T-cell (primary cell): ENCODE data around the gene SUPT3H. TPM values are rescaled to one million over a fixed set of nuclear protein-coding genes. Genes with fewer than 3 reads are reported as not detected.

Experiments
- ATAC-seq, 4 experiments: fragments of 200-7000 bp in 3 of 4; fragments of 150-1000 bp in 1 of 4; cut with Tn5 transposase; replicated peaks in 1 of 4; 1 replicate in 3 of 4; 2 replicates in 1 of 4; pipeline ENCODE4 v1.10.0; 2021; ENCODE audit warnings: moderate library complexity in 3 of 4, mild to moderate bottlenecking in 2 of 4, moderate number of reproducible peaks in 1 of 4
- CTCF ChIA-PET, 2 donors: fragments of 300-600 bp; sonication (Branson Sonifier 250); formaldehyde crosslinking; loops; one replicate each; lab custom pipeline; 2022; ENCODE audit warnings: antibody characterized with exemption in 2 of 2; lab: Charles Lee
- POLR2A ChIA-PET, 2 donors: fragments of 300-600 bp; sonication (Branson Sonifier 250); formaldehyde crosslinking; loops; one replicate each; lab custom pipeline; 2022; ENCODE audit warnings: antibody characterized with exemption in 2 of 2; lab: Charles Lee
- DNase-seq, 35 experiments: peaks; one replicate each; pipeline versions ENCODE4 v3.0.0 to v3.0.0-alpha.2; 2013 to 2023
- H3K27ac ChIP-seq: one replicate; pipeline ENCODE4 v1.5.1; 2013; ENCODE audit warnings: low read length
- H3K27me3 ChIP-seq, 2 experiments: replicated peaks in 1 of 2; 1 replicate in 1 of 2; 2 replicates in 1 of 2; pipeline versions ENCODE4 v1.6.1 to v1.7.0; 2013; ENCODE audit warnings: low read length in 1 of 2, mixed read lengths in 1 of 2; ENCODE audit not compliant: control insufficient read depth in 2 of 2, insufficient read depth in 2 of 2; ENCODE audit errors: extremely low read depth in 1 of 2
- H3K36me3 ChIP-seq, 2 donors: 1 replicate in 1 of 2; 2 replicates in 1 of 2; pipeline versions ENCODE4 v1.6.1 to v1.7.0; 2013; ENCODE audit warnings: low read length in 1 of 2; ENCODE audit not compliant: control insufficient read depth in 2 of 2, insufficient read depth in 1 of 2; ENCODE audit errors: extremely low read depth in 1 of 2
- H3K4me1 ChIP-seq, 2 experiments: 1 replicate in 1 of 2; 2 replicates in 1 of 2; pipeline versions ENCODE4 v1.6.1 to v1.7.0; 2013; ENCODE audit warnings: low read length in 2 of 2, mixed read lengths in 1 of 2; ENCODE audit not compliant: insufficient read depth in 2 of 2, control insufficient read depth in 1 of 2; ENCODE audit errors: extremely low read depth in 1 of 2
- H3K4me3 ChIP-seq, 2 donors: 1 replicate in 1 of 2; 2 replicates in 1 of 2; pipeline versions ENCODE4 v1.5.1 to v1.7.0; 2013; ENCODE audit warnings: mild to moderate bottlenecking in 2 of 2, low read length in 1 of 2, moderate library complexity in 1 of 2; ENCODE audit not compliant: control insufficient read depth in 1 of 2; ENCODE audit errors: extremely low read depth in 1 of 2
- H3K9me3 ChIP-seq: 2 replicates; pipeline ENCODE4 v1.7.0; 2013
- H3K27ac Mint-ChIP-seq, 2 donors: one replicate each; pipeline ENCODE4 v1.8.0; 2020 to 2021; ENCODE audit warnings: mild to moderate bottlenecking in 2 of 2, mixed read lengths in 2 of 2
- H3K27me3 Mint-ChIP-seq, 2 donors: one replicate each; pipeline ENCODE4 v1.8.0; 2021 to 2022; ENCODE audit warnings: mixed read lengths in 2 of 2
- H3K36me3 Mint-ChIP-seq: one replicate; pipeline ENCODE4 v1.8.0; 2021; ENCODE audit warnings: mixed read lengths
- H3K4me1 Mint-ChIP-seq, 3 donors: one replicate each; pipeline ENCODE4 v1.8.0; 2020 to 2022; ENCODE audit warnings: mixed read lengths in 3 of 3, mild to moderate bottlenecking in 1 of 3
- H3K4me3 Mint-ChIP-seq, 3 donors: one replicate each; pipeline ENCODE4 v1.8.0; 2020 to 2022; ENCODE audit warnings: mild to moderate bottlenecking in 3 of 3, mixed read lengths in 3 of 3, moderate library complexity in 3 of 3
- H3K9me3 Mint-ChIP-seq, 3 donors: one replicate each; pipeline ENCODE4 v1.8.0; 2020 to 2022; ENCODE audit warnings: mixed read lengths in 3 of 3
- WGBS: methylation state at CpG from one replicate; pipeline ENCODE4 v1.1.5; 2013; ENCODE audit warnings: missing lambda C conversion rate; ENCODE audit not compliant: insufficient coverage; 5-methylcytosine and 5-hydroxymethylcytosine counted together
- total RNA-seq, 35 experiments: library from RNA in 6 of 35; stranded (reverse) in 6 of 35; fragments of 120-200 nt in 1 of 35; gene quantifications; one replicate each; pipeline versions ENCODE4 v1.2.1 to v1.2.4 and lab custom pipeline; 2013 to 2026

Gene SUPT3H
- total RNA-seq, 5 donors from 2014 or later (not counting 1 experiment from before 2014, with no cell fraction given) = 9.3 to 12.9 (median 10.7) TPM

DNA sequence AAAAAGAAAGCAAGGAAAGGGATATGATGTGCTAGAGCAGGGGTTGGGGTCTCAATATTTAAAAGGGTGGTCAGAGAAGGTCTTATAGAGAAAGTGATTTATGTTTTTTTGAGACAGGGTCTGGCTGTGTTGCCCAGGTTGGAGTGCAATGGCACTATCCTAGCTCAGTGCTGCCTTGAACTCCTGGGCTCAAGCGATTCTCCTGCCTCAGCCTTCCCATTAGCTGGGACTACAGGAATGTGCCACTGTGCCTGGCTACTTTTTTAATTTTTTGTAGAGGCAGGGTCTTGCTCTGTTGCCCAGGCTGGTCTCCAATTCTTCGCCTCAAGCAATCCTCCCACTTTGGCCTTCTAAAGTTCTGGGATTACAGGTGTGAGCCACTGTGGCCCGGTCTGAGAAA is 557.0 kb downstream of the SUPT3H start:
- DNase-seq = no peak
- no peak overlapping the region for H3K4me3 ChIP-seq
- H3K27ac ChIP-seq = no peak overlapping the region
- no peak for ATAC-seq
- no peaks in the 10 kb centered on the region for H3K4me1 ChIP-seq
- POLR2A ChIA-PET = no interaction called here
- CTCF ChIA-PET = no interaction called here
- no peak overlapping the region for H3K27ac Mint-ChIP-seq
- H3K27me3 ChIP-seq = no peaks in the 10 kb centered on the region
- peaks cover 0 to 7% of the 10 kb centered on the region in 2 donors for H3K36me3 ChIP-seq
- H3K27me3 Mint-ChIP-seq = no peaks in the 10 kb centered on the region
- H3K9me3 Mint-ChIP-seq = peaks cover 0 to 9% (median 2%) of the 10 kb centered on the region in 3 donors
- no peak overlapping the region for H3K4me3 Mint-ChIP-seq
- no peaks in the 10 kb centered on the region for H3K9me3 ChIP-seq
- H3K4me1 Mint-ChIP-seq = no peaks in the 10 kb centered on the region
- WGBS = no CpG with 5 or more reads among the region's 3 CpGs
- H3K36me3 Mint-ChIP-seq = peaks cover 34% of the 10 kb centered on the region

- ChIA-PET CTCF (no interaction called here), POLR2A (no interaction called here)
- Histone ChIP-seq H3K4me1 (no peaks in the 10 kb centered on the region), H3K36me3 (peaks cover 0 to 7% of the 10 kb centered on the region in 2 donors), H3K9me3 (no peaks in the 10 kb centered on the region), H3K4me3 (no peak overlapping the region), H3K27ac (no peak overlapping the region), H3K27me3 (no peaks in the 10 kb centered on the region)
- Mint-ChIP-seq H3K27me3 (no peaks in the 10 kb centered on the region), H3K36me3 (peaks cover 29% of the 10 kb centered on the region), H3K4me1 (no peaks in the 10 kb centered on the region), H3K4me3 (no peak overlapping the region), H3K27ac (no peak overlapping the region), H3K9me3 (peaks cover 0 to 9% (median 2%) of the 10 kb centered on the region in 3 donors)
- DNase-seq (no peak), ATAC-seq (no peak)
- WGBS = 100% methylated on average over 1 of the region's 2 CpGs
These were observed 557.4 kb downstream of the SUPT3H start for GRCh38 chr6:44820321-44820720.

- H3K27ac Mint-ChIP-seq = no peak overlapping the region
- Histone ChIP-seq H3K9me3 (no peaks in the 10 kb centered on the region), H3K4me3 (no peak overlapping the region), H3K27ac (no peak overlapping the region), H3K4me1 (peaks cover 3 to 11% of the 10 kb centered on the region in 2 experiments), H3K36me3 (no peaks in the 10 kb centered on the region), H3K27me3 (no peaks in the 10 kb centered on the region)
- H3K36me3 Mint-ChIP-seq = peaks cover 18% of the 10 kb centered on the region
- H3K4me3 Mint-ChIP-seq = no peak overlapping the region
- peaks cover 20 to 28% (median 21%) of the 10 kb centered on the region in 3 donors for H3K4me1 Mint-ChIP-seq
- DNase-seq = no peak
- no peak for ATAC-seq
- no peaks in the 10 kb centered on the region for H3K27me3 Mint-ChIP-seq
- CTCF ChIA-PET = interaction anchor here in 1 of 2 donors (0.7 kb wide), 1 partner anchor 291 kb away, joined by 3 read pairs; no protein-coding TSS in a partner anchor
- POLR2A ChIA-PET = interaction anchor here in 1 of 2 donors (0.7 kb wide), 1 partner anchor 84 kb away, joined by 3 read pairs; no protein-coding TSS in a partner anchor
- H3K9me3 Mint-ChIP-seq = no peaks in the 10 kb centered on the region
These were observed 566.3 kb downstream of the SUPT3H start for GRCh38 chr6:44811456-44811855.

DNA sequence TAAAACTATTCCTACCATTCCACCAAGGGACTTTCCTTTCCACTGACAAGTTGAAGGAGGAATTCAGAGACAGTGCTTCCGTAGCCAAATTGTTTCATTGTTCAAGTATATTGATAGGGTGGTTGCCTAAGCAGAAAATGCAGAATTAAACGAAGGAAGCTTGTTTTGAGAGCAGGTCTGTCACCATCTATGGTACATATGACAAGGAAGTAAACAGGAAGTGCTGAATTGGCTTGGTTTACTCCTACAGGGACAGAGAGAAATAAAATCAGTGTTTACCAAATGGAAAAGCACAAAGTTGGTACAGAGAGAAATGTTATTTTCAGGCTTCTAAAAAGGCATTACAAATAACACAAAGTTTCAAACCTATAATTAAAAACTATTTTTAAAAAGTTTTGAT is 568.5 kb downstream of the SUPT3H start:
- no peak for DNase-seq
- H3K27ac Mint-ChIP-seq = peak overlapping the region in 1 of 2 donors; percentile 21
- Histone ChIP-seq H3K4me1 (peaks cover 3 to 11% of the 10 kb centered on the region in 2 experiments), H3K4me3 (no peak overlapping the region), H3K27me3 (no peaks in the 10 kb centered on the region), H3K27ac (no peak overlapping the region), H3K9me3 (no peaks in the 10 kb centered on the region), H3K36me3 (no peaks in the 10 kb centered on the region)
- no peaks in the 10 kb centered on the region for H3K9me3 Mint-ChIP-seq
- no peaks in the 10 kb centered on the region for H3K27me3 Mint-ChIP-seq
- peaks cover 17% of the 10 kb centered on the region for H3K36me3 Mint-ChIP-seq
- H3K4me1 Mint-ChIP-seq = peaks cover 20 to 28% (median 21%) of the 10 kb centered on the region in 3 donors
- ATAC-seq = no peak
- ChIA-PET POLR2A (no interaction called here), CTCF (interaction anchor here in 1 of 2 donors (0.5 kb wide), 1 partner anchor 154 kb away, joined by 3 read pairs; no protein-coding TSS in a partner anchor)
- H3K4me3 Mint-ChIP-seq = no peak overlapping the region
- 67% methylated on average over 2 of the region's 2 CpGs for WGBS

- no peaks in the 10 kb centered on the region for H3K27me3 ChIP-seq
- no peaks in the 10 kb centered on the region for H3K9me3 Mint-ChIP-seq
- no peak overlapping the region for H3K27ac ChIP-seq
- DNase-seq (no peak), ATAC-seq (no peak)
- no peak overlapping the region for H3K4me3 ChIP-seq
- ChIA-PET POLR2A (no interaction called here), CTCF (no interaction called here)
- peaks cover 20 to 28% (median 21%) of the 10 kb centered on the region in 3 donors for H3K4me1 Mint-ChIP-seq
- H3K9me3 ChIP-seq = no peaks in the 10 kb centered on the region
- no peak overlapping the region for H3K4me3 Mint-ChIP-seq
- no peaks in the 10 kb centered on the region for H3K27me3 Mint-ChIP-seq
- peaks cover 3 to 11% of the 10 kb centered on the region in 2 experiments for H3K4me1 ChIP-seq
- 87% methylated on average over 4 of the region's 5 CpGs for WGBS
- H3K36me3 Mint-ChIP-seq = peaks cover 11% of the 10 kb centered on the region
- no peaks in the 10 kb centered on the region for H3K36me3 ChIP-seq
- H3K27ac Mint-ChIP-seq = no peak overlapping the region
These were observed 569.6 kb downstream of the SUPT3H start for GRCh38 chr6:44808148-44808547.

DNA sequence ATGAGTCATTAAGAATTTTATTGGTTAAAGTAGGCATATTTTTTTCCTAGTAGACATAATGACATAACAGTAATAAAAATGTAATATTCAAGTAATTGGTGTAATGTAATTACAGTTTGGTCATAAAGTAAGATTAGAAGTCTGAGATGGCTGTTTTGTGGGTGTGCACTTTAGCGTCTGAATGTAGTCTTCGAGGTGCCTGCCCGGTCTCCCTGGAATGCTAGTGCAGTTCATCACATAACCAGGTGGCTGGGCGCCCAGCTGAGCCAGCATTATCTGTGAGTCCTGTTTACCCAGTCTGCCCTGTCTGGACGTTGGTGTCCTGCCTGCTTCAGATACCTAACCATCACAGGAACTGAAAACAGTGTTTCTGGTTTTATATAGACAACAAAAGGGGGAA is 571.1 kb downstream of the SUPT3H start:
- peaks cover 2 to 11% of the 10 kb centered on the region in 2 experiments for H3K4me1 ChIP-seq
- peaks cover 12 to 21% (median 17%) of the 10 kb centered on the region in 3 donors for H3K4me1 Mint-ChIP-seq
- no peaks in the 10 kb centered on the region for H3K36me3 ChIP-seq
- ATAC-seq (no peak), DNase-seq (no peak)
- CTCF ChIA-PET = interaction anchor here in 1 of 2 donors (0.9 kb wide), 1 partner anchor 215 kb away, joined by 4 read pairs; no protein-coding TSS in a partner anchor
- no peaks in the 10 kb centered on the region for H3K27me3 ChIP-seq
- no peaks in the 10 kb centered on the region for H3K27me3 Mint-ChIP-seq
- no peak overlapping the region for H3K4me3 ChIP-seq
- H3K36me3 Mint-ChIP-seq = peaks cover 8% of the 10 kb centered on the region
- H3K27ac Mint-ChIP-seq = no peak overlapping the region
- H3K4me3 Mint-ChIP-seq = no peak overlapping the region
- no peaks in the 10 kb centered on the region for H3K9me3 Mint-ChIP-seq
- H3K9me3 ChIP-seq = no peaks in the 10 kb centered on the region
- POLR2A ChIA-PET = no interaction called here
- no peak overlapping the region for H3K27ac ChIP-seq
- WGBS = 100% methylated on average over 4 of the region's 5 CpGs
